Kidney tubule cell (primary cell): ENCODE measurements around the gene BAIAP2L1.

Experiments used
- DNase-seq: peaks from one replicate; pipeline ENCODE4 v3.0.0-alpha.2; 2018; ENCODE audit warnings: low spot score

The BAIAP2L1 gene

GRCh38 chr7:98293265-98293664 lies 107.6 kb downstream of the BAIAP2L1 start:
- no peak for DNase-seq

- no peak for DNase-seq
Measured at GRCh38 chr7:98291717-98292116, 109.2 kb downstream of the BAIAP2L1 start.

- no peak for DNase-seq
Measured at GRCh38 chr7:98289333-98289875, 111.5 kb downstream of the BAIAP2L1 start.

- no peak for DNase-seq
Measured at GRCh38 chr7:98288064-98288823, 112.6 kb downstream of the BAIAP2L1 start.

GRCh38 chr7:98287486-98287959 lies 113.4 kb downstream of the BAIAP2L1 start:
- peak; percentile 33 for DNase-seq

- DNase-seq, result no peak
Measured at GRCh38 chr7:98286701-98287485, 114.0 kb downstream of the BAIAP2L1 start.

- DNase-seq, result peak; percentile 89
Measured at GRCh38 chr7:98286093-98286539, 114.8 kb downstream of the BAIAP2L1 start.

- no peak for DNase-seq
Measured at GRCh38 chr7:98285157-98286092, 115.5 kb downstream of the BAIAP2L1 start.

- DNase-seq, result peak; percentile 96
Measured at GRCh38 chr7:98284335-98285036, 116.4 kb downstream of the BAIAP2L1 start.

GRCh38 chr7:98283887-98284222 lies 117.0 kb downstream of the BAIAP2L1 start:
- no peak for DNase-seq

- DNase-seq, result peak; percentile 80
Measured at GRCh38 chr7:98283127-98283886, 117.6 kb downstream of the BAIAP2L1 start.

GRCh38 chr7:98282703-98283102 lies 118.2 kb downstream of the BAIAP2L1 start:
- peak; percentile 39 for DNase-seq

- no peak for DNase-seq
Measured at GRCh38 chr7:98281757-98282606, 118.9 kb downstream of the BAIAP2L1 start.

GRCh38 chr7:98280791-98281756 lies 119.8 kb downstream of the BAIAP2L1 start, which contains the start of gene BRI3:
TSS of gene BRI3 (plus strand) at chr7:98281686. CDS start at chr7:98281796, 110 bp downstream.
- DNase-seq, result peak; percentile 93

GRCh38 chr7:98280296-98280695 lies 120.6 kb downstream of the BAIAP2L1 start:
- DNase-seq, result no peak

- DNase-seq, result no peak
Measured at GRCh38 chr7:98278936-98279335, 122.0 kb downstream of the BAIAP2L1 start.

- DNase-seq, result no peak
Measured at GRCh38 chr7:98278408-98278807, 122.5 kb downstream of the BAIAP2L1 start.

GRCh38 chr7:98276241-98276761 lies 124.6 kb downstream of the BAIAP2L1 start:
- no peak for DNase-seq
